ENCODE results near the gene SORCS2.

GRCh38 chr4:7725951-7726350, 533.6 kb downstream of the SORCS2 start:
- TF ChIP-seq YY1 (IDR thresholded peaks at IDR 0.05; ENCODE audit: insufficient read depth, insufficient read length) (no peak), ZNF274 (IDR thresholded peaks at IDR 0.05; ENCODE audit: low read depth, low read length) (no peak)
